Measurements from ENCODE around the gene CACFD1.
A peak's percentile ranks its signal among the peaks of the same experiment; 100 is the strongest.
"Not testable (repeated sequence)": the region's sequence is repeated elsewhere in the genome, so short reads cannot be mapped to it uniquely, and the experiment has no call there.

Gene CACFD1

DNA sequence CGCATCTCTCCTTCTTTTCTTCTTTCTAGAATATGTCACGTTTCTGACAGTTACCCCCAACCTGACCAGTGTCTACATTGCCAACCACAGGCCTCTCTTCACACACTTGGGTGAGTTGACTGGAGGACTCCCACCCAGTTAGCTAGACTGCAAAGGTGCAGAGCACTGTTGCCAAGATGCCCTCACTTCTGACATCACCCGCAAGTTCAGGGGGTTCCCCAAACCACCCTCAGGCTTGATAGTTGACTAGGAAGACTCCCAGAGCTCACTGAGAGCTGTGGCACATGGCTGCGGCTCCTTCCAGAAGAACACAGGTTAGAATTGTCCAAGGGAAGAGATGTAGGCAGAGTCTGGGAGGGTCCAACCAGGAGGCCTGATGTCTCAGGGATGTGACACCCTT lies 20.4 kb upstream of the CACFD1 start:
- no peak for DNase-seq (ENCODE audit: low spot score)
- FAIRE-seq = no peak

GRCh38 chr9:133440874-133441273 lies 18.9 kb upstream of the CACFD1 start:
- DNase-seq (ENCODE audit: low spot score) (no peak), FAIRE-seq (no peak)

- DNase-seq (ENCODE audit: low spot score) = no peak
- FAIRE-seq = no peak
Measured at GRCh38 chr9:133441571-133441970, 18.2 kb upstream of the CACFD1 start.

DNA sequence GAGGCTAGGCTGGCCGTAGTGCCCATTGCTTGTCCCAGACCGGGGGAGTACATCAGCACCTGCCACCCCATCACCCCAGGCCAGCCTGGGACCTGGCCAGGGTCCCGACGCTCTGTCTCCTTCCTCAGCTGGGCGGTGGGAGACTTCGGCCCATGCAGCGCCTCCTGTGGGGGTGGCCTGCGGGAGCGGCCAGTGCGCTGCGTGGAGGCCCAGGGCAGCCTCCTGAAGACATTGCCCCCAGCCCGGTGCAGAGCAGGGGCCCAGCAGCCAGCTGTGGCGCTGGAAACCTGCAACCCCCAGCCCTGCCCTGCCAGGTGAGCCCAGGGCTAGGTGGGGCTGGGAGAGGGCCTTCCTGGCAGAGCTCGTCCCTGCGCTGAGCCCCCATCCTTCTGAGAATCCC lies 16.5 kb upstream of the CACFD1 start:
- no peak for DNase-seq (ENCODE audit: low spot score)
- no peak for FAIRE-seq

DNA sequence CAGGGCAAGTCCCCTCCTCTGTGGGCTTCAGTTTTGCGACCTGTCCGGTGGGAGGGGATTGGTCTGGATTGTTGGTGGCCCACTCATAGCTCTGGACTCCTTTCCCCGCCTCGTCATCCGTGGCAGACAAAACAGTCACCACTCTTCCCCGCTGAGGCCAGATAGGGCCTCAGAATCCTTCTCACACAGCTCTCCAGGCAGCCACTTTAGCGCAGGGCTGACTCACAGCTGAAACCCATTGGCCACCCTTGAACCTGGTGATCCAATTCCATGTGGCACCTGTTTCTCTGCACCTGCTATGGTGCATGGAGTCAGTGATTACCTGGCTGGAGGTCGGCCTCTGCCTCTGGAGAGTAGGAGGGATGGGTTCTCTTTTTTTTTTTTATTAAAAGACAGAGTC lies 15.8 kb upstream of the CACFD1 start:
- DNase-seq (ENCODE audit: low spot score) (no peak), FAIRE-seq (no peak)

DNA sequence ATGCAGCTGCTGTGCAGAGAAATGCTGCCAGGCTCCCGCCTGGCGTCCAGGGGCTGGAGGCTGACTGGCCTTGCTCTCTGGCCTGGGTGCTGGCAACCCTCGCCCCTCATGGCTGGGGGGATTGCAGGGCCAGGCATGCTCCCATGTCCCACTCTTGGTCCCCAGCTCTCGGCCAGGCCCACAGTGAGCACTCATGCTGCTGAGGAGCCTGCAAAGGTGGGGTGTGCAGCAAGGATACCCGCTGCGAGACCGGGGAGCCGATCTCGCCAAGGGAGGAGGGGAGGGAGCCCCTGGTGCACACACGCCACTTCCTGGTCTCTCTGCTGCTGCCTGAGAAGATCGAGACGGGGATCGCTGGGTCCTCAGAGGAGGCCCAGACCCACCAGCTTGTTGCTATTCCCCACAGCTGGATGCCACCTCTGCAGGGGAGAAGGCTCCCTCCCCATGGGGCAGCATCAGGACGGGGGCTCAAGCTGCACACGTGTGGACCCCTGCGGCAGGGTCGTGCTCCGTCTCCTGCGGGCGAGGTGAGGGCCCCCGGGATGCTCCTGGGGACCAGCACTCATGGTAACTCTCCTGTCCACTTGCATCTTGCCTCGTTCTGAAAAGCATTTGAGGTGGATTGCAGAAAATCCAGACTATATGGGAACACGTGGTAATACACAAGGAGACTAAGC lies 14.3 kb upstream of the CACFD1 start:
- DNase-seq (ENCODE audit: low spot score) = no peak
- FAIRE-seq = no peak

GRCh38 chr9:133448487-133448972 lies 11.2 kb upstream of the CACFD1 start:
- FAIRE-seq = no peak
- DNase-seq (ENCODE audit: low spot score) = no peak

DNA sequence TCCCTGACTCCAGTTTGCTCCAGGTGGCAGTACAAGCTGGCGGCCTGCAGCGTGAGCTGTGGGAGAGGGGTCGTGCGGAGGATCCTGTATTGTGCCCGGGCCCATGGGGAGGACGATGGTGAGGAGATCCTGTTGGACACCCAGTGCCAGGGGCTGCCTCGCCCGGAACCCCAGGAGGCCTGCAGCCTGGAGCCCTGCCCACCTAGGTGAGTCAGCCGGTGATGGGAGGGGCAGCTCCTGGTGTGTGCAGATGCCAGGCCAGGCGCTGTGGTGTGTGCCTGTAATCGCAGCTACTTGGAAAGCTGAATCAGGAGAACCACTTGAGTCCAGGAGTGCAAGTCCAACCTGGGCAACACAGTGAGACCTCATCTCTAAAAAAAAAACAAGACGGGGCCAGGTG lies 10.0 kb upstream of the CACFD1 start:
- no peak for FAIRE-seq
- DNase-seq (ENCODE audit: low spot score) = peak; percentile 48

GRCh38 chr9:133451865-133452264 lies 7.9 kb upstream of the CACFD1 start:
- not testable (repeated sequence) for FAIRE-seq; DNase-seq (ENCODE audit: low spot score)

- DNase-seq (ENCODE audit: low spot score) = no peak
- no peak for FAIRE-seq
Measured at GRCh38 chr9:133452562-133452961, 7.2 kb upstream of the CACFD1 start.

GRCh38 chr9:133453651-133454050 lies 6.1 kb upstream of the CACFD1 start:
- no peak for DNase-seq (ENCODE audit: low spot score)
- FAIRE-seq = no peak

DNA sequence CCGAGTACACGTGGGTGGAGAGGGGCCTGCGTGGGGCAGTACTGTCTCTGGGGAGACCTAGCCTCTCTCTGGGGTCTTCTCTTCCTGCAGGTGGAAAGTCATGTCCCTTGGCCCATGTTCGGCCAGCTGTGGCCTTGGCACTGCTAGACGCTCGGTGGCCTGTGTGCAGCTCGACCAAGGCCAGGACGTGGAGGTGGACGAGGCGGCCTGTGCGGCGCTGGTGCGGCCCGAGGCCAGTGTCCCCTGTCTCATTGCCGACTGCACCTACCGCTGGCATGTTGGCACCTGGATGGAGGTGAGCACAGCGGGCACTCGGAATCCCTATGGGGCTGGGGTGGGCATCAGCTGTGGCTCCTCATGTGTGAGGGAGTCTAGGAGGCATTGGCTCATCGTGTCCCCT lies 5.5 kb upstream of the CACFD1 start:
- FAIRE-seq = no peak
- no peak for DNase-seq (ENCODE audit: low spot score)

DNA sequence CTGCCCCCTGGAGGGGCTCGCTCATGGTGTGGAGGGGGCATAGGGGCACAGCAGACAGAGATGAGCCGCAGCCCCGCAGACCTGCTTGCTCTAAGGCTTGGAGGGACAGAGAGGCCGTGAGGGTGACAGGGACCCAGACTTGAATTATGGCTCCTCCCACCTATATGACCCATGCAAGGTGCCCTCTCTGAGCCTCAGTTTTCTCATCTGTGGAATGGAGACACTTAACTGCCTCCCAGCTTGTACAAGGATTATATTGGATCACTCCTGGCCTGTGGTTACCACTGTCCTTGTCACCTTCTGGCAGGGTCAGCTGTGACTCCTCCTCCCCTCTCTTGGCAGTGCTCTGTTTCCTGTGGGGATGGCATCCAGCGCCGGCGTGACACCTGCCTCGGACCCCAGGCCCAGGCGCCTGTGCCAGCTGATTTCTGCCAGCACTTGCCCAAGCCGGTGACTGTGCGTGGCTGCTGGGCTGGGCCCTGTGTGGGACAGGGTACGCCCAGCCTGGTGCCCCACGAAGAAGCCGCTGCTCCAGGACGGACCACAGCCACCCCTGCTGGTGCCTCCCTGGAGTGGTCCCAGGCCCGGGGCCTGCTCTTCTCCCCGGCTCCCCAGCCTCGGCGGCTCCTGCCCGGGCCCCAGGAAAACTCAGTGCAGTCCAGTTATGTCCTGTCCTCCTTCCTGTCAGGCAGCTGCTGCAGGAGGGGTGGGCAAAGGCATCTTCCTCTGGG lies 4.7 kb upstream of the CACFD1 start:
- FAIRE-seq (no peak), DNase-seq (ENCODE audit: low spot score) (no peak)

GRCh38 chr9:133455936-133456335 lies 3.8 kb upstream of the CACFD1 start:
- DNase-seq (ENCODE audit: low spot score) = no peak
- FAIRE-seq = no peak

- no peak for FAIRE-seq
- no peak for DNase-seq (ENCODE audit: low spot score)
Measured at GRCh38 chr9:133456409-133456808, 3.4 kb upstream of the CACFD1 start.

DNA sequence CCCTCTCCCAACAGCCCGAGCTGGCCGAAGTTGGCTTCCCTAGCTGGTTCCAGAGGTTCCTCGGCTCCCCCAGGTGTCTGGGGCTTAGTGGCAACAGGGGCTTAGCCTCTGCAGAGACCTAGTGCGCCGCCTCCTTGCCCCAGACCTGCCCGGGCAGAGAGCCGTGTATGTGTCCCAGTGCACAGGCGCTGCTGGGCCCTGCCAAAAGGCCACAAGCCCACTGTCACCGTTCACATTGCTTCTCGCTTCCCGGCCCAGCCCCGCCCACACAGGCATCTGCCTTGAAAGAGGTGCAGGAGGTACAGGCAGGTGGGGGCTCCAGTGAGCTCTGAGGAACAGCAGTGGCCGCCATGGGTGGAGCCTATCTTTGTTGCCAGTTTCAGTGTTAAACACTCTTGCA lies 2.5 kb upstream of the CACFD1 start:
- no peak for DNase-seq (ENCODE audit: low spot score)

DNA sequence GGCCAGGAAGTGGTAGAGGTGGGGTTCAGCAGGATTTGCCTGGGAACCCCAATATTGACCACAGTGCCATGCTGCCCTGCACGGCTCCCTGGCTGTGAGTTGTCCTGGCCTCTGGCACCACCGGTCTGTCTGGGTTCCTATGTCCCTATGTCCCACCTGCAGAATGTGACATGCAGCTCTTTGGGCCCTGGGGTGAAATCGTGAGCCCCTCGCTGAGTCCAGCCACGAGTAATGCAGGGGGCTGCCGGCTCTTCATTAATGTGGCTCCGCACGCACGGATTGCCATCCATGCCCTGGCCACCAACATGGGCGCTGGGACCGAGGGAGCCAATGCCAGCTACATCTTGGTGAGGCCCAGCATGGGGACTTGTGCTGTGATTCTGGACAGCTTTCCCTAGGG lies 2.0 kb upstream of the CACFD1 start:
- DNase-seq (ENCODE audit: low spot score) = no peak

More for the DNA sequence above, 2.5 kb upstream of the CACFD1 start:
- no peak for FAIRE-seq

GRCh38 chr9:133458643-133459312 lies 1.0 kb upstream of the CACFD1 start:
- DNase-seq (ENCODE audit: low spot score) (no peak), FAIRE-seq (no peak)

More for the DNA sequence above, 2.0 kb upstream of the CACFD1 start:
- FAIRE-seq = no peak

DNA sequence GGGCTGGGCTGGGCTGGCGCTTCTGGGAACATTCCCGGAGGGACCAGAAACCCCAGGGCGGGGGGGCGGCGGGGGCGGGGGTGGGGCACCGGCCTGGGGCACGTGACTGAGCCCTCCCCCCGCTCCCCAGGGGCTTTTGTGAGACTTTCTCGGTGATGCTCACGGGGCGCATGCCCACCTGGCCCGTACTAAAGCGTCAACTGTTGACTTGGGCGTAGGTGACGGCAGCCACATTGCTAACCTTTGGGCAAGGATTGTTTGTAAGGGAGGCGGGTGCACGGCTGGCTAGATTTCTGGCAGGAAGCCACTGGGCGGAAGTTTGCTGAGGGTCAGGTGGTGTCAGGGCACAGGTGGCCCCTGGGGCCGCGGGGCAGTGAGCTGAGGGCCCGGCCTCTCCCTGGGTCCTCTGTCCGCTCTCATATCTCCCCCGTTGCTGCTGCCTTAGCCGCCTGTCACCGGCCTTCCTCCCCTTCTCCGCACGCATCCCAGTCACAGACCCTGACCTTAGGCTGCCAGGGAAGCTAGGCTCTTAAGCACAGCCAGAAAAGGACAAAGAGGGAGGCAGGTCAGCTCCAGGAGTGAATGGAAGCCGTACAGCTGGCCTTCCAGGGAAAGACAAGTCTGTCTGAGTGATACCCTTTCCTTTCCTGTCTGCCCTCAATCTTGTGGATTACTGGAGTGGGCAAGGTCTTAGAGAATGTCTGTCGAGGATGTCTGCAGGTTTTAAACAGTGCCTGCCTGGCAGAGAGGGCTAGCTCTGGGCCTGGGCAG lies 812 bp downstream of the CACFD1 start:
- DNase-seq (ENCODE audit: low spot score) (no peak), FAIRE-seq (no peak)

DNA sequence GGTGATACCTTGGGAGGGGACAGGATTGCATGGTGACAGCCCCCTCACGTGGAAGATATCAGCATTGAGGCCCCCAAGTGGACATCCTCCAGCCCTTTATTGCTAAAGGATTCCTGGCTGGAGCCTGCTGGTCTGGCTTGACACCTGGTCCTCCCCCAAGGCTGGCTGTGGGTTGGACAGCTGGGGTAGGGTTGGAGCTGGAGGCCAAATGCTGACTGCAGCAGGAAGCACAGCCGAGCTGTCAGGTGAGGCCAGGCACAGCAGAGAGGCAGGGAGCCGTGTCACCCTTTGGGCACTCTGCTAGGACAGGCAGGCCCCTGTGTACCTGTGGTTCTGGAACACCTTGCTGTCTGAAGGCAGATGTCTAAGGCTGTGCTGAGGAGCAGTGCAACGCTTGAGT lies 2.2 kb downstream of the CACFD1 start:
- DNase-seq (ENCODE audit: low spot score) (no peak), FAIRE-seq (no peak)

GRCh38 chr9:133463234-133463863 lies 3.6 kb downstream of the CACFD1 start:
- DNase-seq (ENCODE audit: low spot score) (no peak), FAIRE-seq (no peak)

Measured in RCC 7860 (cell line).